Liver (tissue), 3 donors: ENCODE measurements around the gene TIAM1.

Experiments used
- GABPA ChIP-seq, 2 donors: IDR thresholded peaks in 1 of 2; conservative IDR thresholded peaks in 1 of 2; 2 replicates each; pipeline ENCODE4 v1.6.1; 2016; ENCODE audit warnings: antibody characterized with exemption in 2 of 2, mild to moderate bottlenecking in 1 of 2, moderate library complexity in 1 of 2
- TF ChIP-seq, protein P1 (sequence below): fragments of 150-350 bp; IDR thresholded peaks from 2 replicates; pipeline ENCODE4 v1.5.1; 2017; ENCODE audit warnings: improper control_type of control experiment, low read depth, low read length; ENCODE audit not compliant: missing input control
- donor health status: healthy.
- donor health status: healthy.

DNA sequence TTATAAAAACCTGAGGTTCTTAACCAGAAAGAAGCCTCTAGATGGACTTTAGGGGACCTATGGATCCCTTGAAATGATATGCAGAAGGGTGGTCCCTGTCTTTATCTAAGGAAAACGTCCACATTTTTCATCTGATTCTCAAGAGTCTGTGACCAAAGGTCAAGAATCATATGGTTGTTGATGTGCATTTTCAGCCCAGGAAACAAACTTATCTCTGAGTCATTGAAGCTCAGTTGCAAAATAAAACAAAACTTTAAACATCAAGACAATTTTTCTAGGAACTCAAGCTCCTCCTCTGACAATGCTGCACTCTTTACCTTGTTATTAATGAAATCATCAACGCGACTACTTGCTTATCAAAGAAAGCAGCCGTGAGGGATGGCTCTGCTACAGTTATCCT is 83.3 kb downstream of the TIAM1 start:
- TF ChIP-seq, protein P1, sequence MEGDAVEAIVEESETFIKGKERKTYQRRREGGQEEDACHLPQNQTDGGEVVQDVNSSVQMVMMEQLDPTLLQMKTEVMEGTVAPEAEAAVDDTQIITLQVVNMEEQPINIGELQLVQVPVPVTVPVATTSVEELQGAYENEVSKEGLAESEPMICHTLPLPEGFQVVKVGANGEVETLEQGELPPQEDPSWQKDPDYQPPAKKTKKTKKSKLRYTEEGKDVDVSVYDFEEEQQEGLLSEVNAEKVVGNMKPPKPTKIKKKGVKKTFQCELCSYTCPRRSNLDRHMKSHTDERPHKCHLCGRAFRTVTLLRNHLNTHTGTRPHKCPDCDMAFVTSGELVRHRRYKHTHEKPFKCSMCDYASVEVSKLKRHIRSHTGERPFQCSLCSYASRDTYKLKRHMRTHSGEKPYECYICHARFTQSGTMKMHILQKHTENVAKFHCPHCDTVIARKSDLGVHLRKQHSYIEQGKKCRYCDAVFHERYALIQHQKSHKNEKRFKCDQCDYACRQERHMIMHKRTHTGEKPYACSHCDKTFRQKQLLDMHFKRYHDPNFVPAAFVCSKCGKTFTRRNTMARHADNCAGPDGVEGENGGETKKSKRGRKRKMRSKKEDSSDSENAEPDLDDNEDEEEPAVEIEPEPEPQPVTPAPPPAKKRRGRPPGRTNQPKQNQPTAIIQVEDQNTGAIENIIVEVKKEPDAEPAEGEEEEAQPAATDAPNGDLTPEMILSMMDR, result no peak
- no peak for TF ChIP-seq GABPA (IDR thresholded peaks at IDR 0.05 in 1 of 2, conservative IDR thresholded peaks at IDR 0.05 in 1 of 2)
